HG03571 (cell line): ENCODE measurements around the gene LMBR1L.

Experiments
- ATAC-seq: cut with Tn5 transposase; IDR thresholded peaks from one replicate; pipeline ENCODE4 v1.9.1; 2021; ENCODE audit not compliant: unreplicated experiment

The LMBR1L gene

DNA sequence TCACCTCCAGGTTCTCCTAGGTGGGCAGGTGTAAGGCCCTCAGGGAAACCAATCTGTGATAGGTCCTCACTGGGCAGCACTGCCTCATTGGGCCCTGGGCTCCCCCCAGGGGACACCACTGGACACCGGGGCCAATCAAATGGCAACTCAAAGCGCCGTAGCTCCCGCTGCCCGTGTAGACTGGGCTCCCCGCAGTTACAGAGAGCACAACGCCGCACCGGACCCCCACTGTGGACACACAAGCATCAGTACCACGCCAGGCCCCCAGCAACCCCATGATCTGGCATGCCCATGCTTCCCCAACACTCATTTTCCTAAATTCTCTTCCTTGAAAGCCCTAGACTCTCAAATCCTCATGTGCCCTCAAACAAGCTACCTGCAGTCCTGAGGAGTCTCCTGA, 56.1 kb downstream of the LMBR1L start:
- ATAC-seq = no peak

DNA sequence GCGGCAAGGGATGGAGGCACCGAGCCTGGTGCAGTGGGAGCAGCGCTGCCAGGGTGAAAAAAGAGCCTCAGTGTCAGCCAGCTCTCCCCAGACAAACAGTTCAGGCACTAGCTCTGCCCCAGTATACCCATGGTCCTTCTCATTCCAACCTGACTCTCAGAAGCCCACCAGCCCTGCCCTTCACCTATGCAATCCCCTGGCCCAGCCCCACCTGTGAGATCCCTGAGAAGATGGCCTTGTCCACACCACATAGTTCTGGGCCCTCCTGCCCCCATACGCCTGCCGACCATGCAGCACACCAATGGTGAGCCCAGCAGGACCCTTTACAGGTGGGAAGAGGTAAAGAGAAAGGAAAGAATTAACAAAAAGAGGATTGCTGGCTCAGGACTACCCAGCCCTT, 56.6 kb downstream of the LMBR1L start:
- no peak for ATAC-seq

- ATAC-seq = no peak
These were observed 58.0 kb downstream of the LMBR1L start for GRCh38 chr12:49052451-49053208.

DNA sequence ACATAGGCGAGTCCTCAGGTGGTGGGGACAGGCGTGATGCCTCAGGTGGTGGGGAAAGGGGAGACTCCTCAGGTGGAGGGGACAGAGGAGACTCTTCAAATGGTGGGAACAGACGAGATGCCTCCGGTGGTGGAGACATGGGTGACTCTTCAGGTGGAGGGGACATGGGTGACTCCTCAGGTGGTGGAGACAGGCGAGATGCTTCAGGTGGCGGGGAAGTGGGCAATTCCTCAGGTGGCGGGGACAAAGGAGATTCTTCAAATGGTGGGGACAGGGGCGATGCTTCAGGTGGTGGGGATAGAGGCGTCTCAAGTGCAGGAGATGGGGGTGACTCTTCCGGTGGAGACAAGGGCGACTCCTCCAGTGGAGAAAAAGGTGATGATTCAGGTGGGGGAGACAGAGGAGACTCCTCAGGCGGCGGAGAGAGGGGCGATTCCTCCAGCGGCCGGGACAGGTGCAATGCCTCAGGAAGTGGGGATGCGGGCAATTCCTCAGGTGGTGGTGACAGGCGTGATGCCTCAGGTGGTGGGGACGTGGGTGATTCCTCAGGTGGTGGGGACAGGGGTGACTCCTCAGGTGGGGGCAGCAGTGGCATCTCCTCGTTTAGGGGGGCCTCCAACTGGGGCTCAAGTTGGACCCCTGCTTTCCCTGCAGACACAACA, 58.7 kb downstream of the LMBR1L start:
- ATAC-seq = no peak

GRCh38 chr12:49051373-49051764, 59.3 kb downstream of the LMBR1L start:
- ATAC-seq = no peak

DNA sequence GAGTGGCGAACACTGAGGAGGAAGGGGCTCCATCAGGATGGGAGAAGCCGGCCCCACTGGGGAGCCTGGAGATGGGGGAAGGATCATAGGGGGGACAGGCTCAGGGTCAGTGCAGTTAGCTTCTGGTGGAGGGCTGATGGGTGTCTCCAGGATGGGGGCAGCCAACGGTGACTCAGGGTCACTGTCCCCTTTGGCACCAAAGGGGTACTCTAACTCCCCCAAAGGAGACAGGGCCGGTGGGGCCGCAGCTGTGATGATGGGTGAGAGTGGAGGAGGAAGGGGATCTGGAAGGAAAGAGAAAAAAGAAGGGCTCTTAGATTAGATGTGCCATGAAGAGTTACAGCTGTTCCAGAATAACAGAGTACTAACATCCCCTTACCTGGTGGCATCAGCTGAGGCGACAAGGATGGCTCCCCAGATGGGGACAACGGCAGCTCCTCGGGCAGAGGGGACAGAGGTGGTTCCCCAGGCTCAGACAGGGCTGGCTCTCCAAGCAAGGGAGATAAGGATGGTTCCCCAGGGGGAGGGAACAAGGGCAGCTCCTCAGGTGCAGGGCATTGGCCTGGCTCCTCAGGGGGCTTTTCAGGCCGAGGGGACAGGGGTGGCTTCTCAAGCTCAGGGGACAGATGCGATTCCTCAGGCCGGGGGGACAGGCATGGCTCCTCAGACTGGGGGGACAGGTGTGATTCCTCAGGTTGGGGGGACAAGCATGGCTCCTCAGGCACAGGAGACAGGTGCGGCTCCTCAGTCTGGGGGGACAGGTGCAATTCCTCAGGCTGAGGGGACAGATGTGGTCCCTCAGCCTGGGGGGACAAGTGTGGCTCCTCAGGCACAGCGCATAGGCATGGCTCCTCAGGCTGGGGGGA, 59.9 kb downstream of the LMBR1L start:
- ATAC-seq = no peak

DNA sequence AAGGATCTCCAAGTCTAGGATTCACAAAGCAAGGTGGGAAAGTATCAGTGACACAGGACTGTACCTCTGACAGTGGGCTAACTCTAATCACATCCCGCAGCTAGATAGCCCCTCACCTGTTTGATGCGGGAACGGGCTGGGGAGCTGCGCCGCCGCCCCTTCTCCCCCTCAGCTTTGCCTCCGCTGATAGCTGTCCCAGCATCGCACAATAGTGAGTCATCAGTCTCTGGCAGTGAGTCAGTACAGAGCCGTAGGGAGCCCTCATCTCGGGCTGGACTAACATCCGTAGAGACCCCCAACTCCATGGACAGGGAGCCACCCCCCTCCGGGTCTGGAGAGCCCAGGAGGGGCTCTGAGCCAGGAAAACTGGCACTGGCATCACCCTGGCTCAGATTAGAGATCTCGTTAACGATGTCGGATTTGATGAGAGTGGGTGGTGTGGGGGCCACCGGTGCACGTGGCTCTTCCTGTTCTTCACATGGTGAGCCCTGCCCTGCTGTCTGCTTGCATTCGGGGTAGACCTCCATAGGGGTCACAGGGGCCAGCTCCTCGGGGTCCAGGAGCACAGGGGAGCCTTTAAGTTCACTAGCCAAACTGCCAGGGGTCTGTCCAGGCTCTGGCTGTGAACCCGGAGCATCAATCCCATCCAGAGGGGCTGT, 61.0 kb downstream of the LMBR1L start:
- ATAC-seq = no peak

DNA sequence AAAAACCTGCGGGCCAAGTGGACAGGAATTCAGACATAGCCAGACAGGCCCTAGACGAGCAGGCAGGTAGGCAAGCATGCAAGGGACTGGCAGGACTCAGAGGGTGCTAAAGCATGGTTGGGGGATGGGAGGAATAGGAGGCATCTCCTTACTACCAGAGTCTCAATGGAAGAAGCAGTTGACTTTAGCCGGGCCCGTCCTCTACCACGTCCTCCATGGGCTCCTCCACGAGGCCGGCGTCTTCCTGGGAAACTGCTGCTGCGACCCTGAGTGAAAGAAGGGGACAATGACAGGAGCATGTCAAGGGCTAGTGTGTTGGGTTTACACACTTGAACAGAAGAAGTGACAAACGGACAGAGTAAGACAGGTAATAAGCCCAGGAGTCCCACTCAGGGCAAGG, 61.7 kb downstream of the LMBR1L start:
- ATAC-seq = no peak
